ENCODE measurements around the gene DIO3. TPM values are rescaled to one million over a fixed set of nuclear protein-coding genes. Genes with fewer than 3 reads are reported as not detected.

DIO3 gene
- polyA plus RNA-seq, 2 donors: 0.20 to 0.64 TPM

GRCh38 chr14:101557321-101557695, 4.0 kb upstream of the DIO3 start:
- Histone ChIP-seq H3K9me3 (ENCODE audit: control insufficient read depth in 2 of 2, insufficient read depth in 1 of 2, low read depth in 1 of 2, low read length in 1 of 2) (peaks cover 11 to 13% of the 10 kb centered on the region in 2 donors), H3K27me3 (ENCODE audit: control insufficient read depth in 1 of 2, insufficient read depth in 2 of 2, low read length in 2 of 2) (peaks cover 6 to 14% of the 10 kb centered on the region in 2 donors), H3K4me3 (ENCODE audit: low read depth in 1 of 2, low read length in 2 of 2) (no peak overlapping the region), H3K4me1 (ENCODE audit: control insufficient read depth in 2 of 2, insufficient read depth in 2 of 2, low read length in 1 of 2) (peaks cover 0 to 17% of the 10 kb centered on the region in 2 donors), H3K36me3 (ENCODE audit: control insufficient read depth in 2 of 2, insufficient read depth in 2 of 2, low read length in 1 of 2) (no peaks in the 10 kb centered on the region), H3K27ac (ENCODE audit: low read depth in 2 of 2, low read length in 1 of 2) (no peak overlapping the region)
- WGBS, 2 donors: 70 to 82% methylated on average over 7 of the region's 7 CpGs

- WGBS, 2 donors: 80 to 81% methylated on average over 10 to 11 of the region's 11 CpGs
- peaks cover 0 to 17% of the 10 kb centered on the region in 2 donors for H3K4me1 ChIP-seq (ENCODE audit: control insufficient read depth in 2 of 2, insufficient read depth in 2 of 2, low read length in 1 of 2)
- no peak overlapping the region for H3K27ac ChIP-seq (ENCODE audit: low read depth in 2 of 2, low read length in 1 of 2)
- H3K36me3 ChIP-seq (ENCODE audit: control insufficient read depth in 2 of 2, insufficient read depth in 2 of 2, low read length in 1 of 2): no peaks in the 10 kb centered on the region
- peaks cover 13 to 19% of the 10 kb centered on the region in 2 donors for H3K9me3 ChIP-seq (ENCODE audit: control insufficient read depth in 2 of 2, insufficient read depth in 1 of 2, low read depth in 1 of 2, low read length in 1 of 2)
- H3K27me3 ChIP-seq (ENCODE audit: control insufficient read depth in 1 of 2, insufficient read depth in 2 of 2, low read length in 2 of 2): peaks cover 12 to 14% of the 10 kb centered on the region in 2 donors
- no peak overlapping the region for H3K4me3 ChIP-seq (ENCODE audit: low read depth in 1 of 2, low read length in 2 of 2)
These were observed 3.2 kb upstream of the DIO3 start for GRCh38 chr14:101557811-101558738.

GRCh38 chr14:101558739-101559240, 2.5 kb upstream of the DIO3 start:
- peaks cover 18% of the 10 kb centered on the region in 2 donors for H3K27me3 ChIP-seq (ENCODE audit: control insufficient read depth in 1 of 2, insufficient read depth in 2 of 2, low read length in 2 of 2)
- 91 to 100% methylated on average over 1 of the region's 1 CpG for WGBS, 2 donors
- H3K27ac ChIP-seq (ENCODE audit: low read depth in 2 of 2, low read length in 1 of 2): peak overlapping the region in 1 of 2 donors; percentile 70

GRCh38 chr14:101559250-101559623, 2.1 kb upstream of the DIO3 start:
- Histone ChIP-seq H3K9me3 (ENCODE audit: control insufficient read depth in 2 of 2, insufficient read depth in 1 of 2, low read depth in 1 of 2, low read length in 1 of 2) (peaks cover 13 to 17% of the 10 kb centered on the region in 2 donors), H3K36me3 (ENCODE audit: control insufficient read depth in 2 of 2, insufficient read depth in 2 of 2, low read length in 1 of 2) (no peaks in the 10 kb centered on the region), H3K27ac (ENCODE audit: low read depth in 2 of 2, low read length in 1 of 2) (peak overlapping the region in 1 of 2 donors; percentile 70), H3K27me3 (ENCODE audit: control insufficient read depth in 1 of 2, insufficient read depth in 2 of 2, low read length in 2 of 2) (peaks cover 18 to 22% of the 10 kb centered on the region in 2 donors), H3K4me1 (ENCODE audit: control insufficient read depth in 2 of 2, insufficient read depth in 2 of 2, low read length in 1 of 2) (peaks cover 0 to 17% of the 10 kb centered on the region in 2 donors), H3K4me3 (ENCODE audit: low read depth in 1 of 2, low read length in 2 of 2) (peak overlapping the region; percentile 40 to 49)
- WGBS, 2 donors: 47 to 55% methylated on average over 9 of the region's 9 CpGs

More at GRCh38 chr14:101558739-101559240, 2.5 kb upstream of the DIO3 start:
- Histone ChIP-seq H3K4me3 (ENCODE audit: low read depth in 1 of 2, low read length in 2 of 2) (peak overlapping the region in 1 of 2 donors; percentile 49), H3K9me3 (ENCODE audit: control insufficient read depth in 2 of 2, insufficient read depth in 1 of 2, low read depth in 1 of 2, low read length in 1 of 2) (peaks cover 13 to 18% of the 10 kb centered on the region in 2 donors), H3K4me1 (ENCODE audit: control insufficient read depth in 2 of 2, insufficient read depth in 2 of 2, low read length in 1 of 2) (peaks cover 0 to 17% of the 10 kb centered on the region in 2 donors), H3K36me3 (ENCODE audit: control insufficient read depth in 2 of 2, insufficient read depth in 2 of 2, low read length in 1 of 2) (no peaks in the 10 kb centered on the region)

- 2 to 3% methylated on average over 101 to 113 of the region's 113 CpGs for WGBS, 2 donors
- Histone ChIP-seq H3K36me3 (ENCODE audit: control insufficient read depth in 2 of 2, insufficient read depth in 2 of 2, low read length in 1 of 2) (no peaks in the 10 kb centered on the region), H3K4me3 (ENCODE audit: low read depth in 1 of 2, low read length in 2 of 2) (peak overlapping the region; percentile 40 to 49), H3K27ac (ENCODE audit: low read depth in 2 of 2, low read length in 1 of 2) (peak overlapping the region; percentile 58 to 70), H3K27me3 (ENCODE audit: control insufficient read depth in 1 of 2, insufficient read depth in 2 of 2, low read length in 2 of 2) (peaks cover 22 to 23% of the 10 kb centered on the region in 2 donors), H3K4me1 (ENCODE audit: control insufficient read depth in 2 of 2, insufficient read depth in 2 of 2, low read length in 1 of 2) (peaks cover 0 to 17% of the 10 kb centered on the region in 2 donors), H3K9me3 (ENCODE audit: control insufficient read depth in 2 of 2, insufficient read depth in 1 of 2, low read depth in 1 of 2, low read length in 1 of 2) (peaks cover 13 to 17% of the 10 kb centered on the region in 2 donors)
These were observed 1.4 kb upstream of the DIO3 start for GRCh38 chr14:101559624-101560533.

- peaks cover 24 to 27% of the 10 kb centered on the region in 2 donors for H3K27me3 ChIP-seq (ENCODE audit: control insufficient read depth in 1 of 2, insufficient read depth in 2 of 2, low read length in 2 of 2)
- 5% methylated on average over 56 to 106 of the region's 106 CpGs for WGBS, 2 donors
- peak overlapping the region in 1 of 2 donors; percentile 26 for H3K27ac ChIP-seq (ENCODE audit: low read depth in 2 of 2, low read length in 1 of 2)
- peak overlapping the region in 1 of 2 donors; percentile 40 for H3K4me3 ChIP-seq (ENCODE audit: low read depth in 1 of 2, low read length in 2 of 2)
- peaks cover 0 to 17% of the 10 kb centered on the region in 2 donors for H3K4me1 ChIP-seq (ENCODE audit: control insufficient read depth in 2 of 2, insufficient read depth in 2 of 2, low read length in 1 of 2)
- no peaks in the 10 kb centered on the region for H3K36me3 ChIP-seq (ENCODE audit: control insufficient read depth in 2 of 2, insufficient read depth in 2 of 2, low read length in 1 of 2)
- H3K9me3 ChIP-seq (ENCODE audit: control insufficient read depth in 2 of 2, insufficient read depth in 1 of 2, low read depth in 1 of 2, low read length in 1 of 2): peaks cover 13 to 17% of the 10 kb centered on the region in 2 donors
These were observed 671 bp upstream of the DIO3 start for GRCh38 chr14:101560534-101561113.

GRCh38 chr14:101561897-101562490, 699 bp downstream of the DIO3 start:
- Histone ChIP-seq H3K9me3 (ENCODE audit: control insufficient read depth in 2 of 2, insufficient read depth in 1 of 2, low read depth in 1 of 2, low read length in 1 of 2) (peaks cover 13 to 17% of the 10 kb centered on the region in 2 donors), H3K36me3 (ENCODE audit: control insufficient read depth in 2 of 2, insufficient read depth in 2 of 2, low read length in 1 of 2) (no peaks in the 10 kb centered on the region), H3K27ac (ENCODE audit: low read depth in 2 of 2, low read length in 1 of 2) (no peak overlapping the region), H3K4me3 (ENCODE audit: low read depth in 1 of 2, low read length in 2 of 2) (no peak overlapping the region), H3K4me1 (ENCODE audit: control insufficient read depth in 2 of 2, insufficient read depth in 2 of 2, low read length in 1 of 2) (peaks cover 0 to 9% of the 10 kb centered on the region in 2 donors), H3K27me3 (ENCODE audit: control insufficient read depth in 1 of 2, insufficient read depth in 2 of 2, low read length in 2 of 2) (peaks cover 27% of the 10 kb centered on the region in 2 donors)
- 71 to 73% methylated on average over 51 of the region's 51 CpGs for WGBS, 2 donors

- Histone ChIP-seq H3K36me3 (ENCODE audit: control insufficient read depth in 2 of 2, insufficient read depth in 2 of 2, low read length in 1 of 2) (no peaks in the 10 kb centered on the region), H3K9me3 (ENCODE audit: control insufficient read depth in 2 of 2, insufficient read depth in 1 of 2, low read depth in 1 of 2, low read length in 1 of 2) (peaks cover 13 to 17% of the 10 kb centered on the region in 2 donors), H3K4me1 (ENCODE audit: control insufficient read depth in 2 of 2, insufficient read depth in 2 of 2, low read length in 1 of 2) (peaks cover 0 to 3% of the 10 kb centered on the region in 2 donors), H3K27me3 (ENCODE audit: control insufficient read depth in 1 of 2, insufficient read depth in 2 of 2, low read length in 2 of 2) (peaks cover 26 to 27% of the 10 kb centered on the region in 2 donors), H3K27ac (ENCODE audit: low read depth in 2 of 2, low read length in 1 of 2) (no peak overlapping the region), H3K4me3 (ENCODE audit: low read depth in 1 of 2, low read length in 2 of 2) (no peak overlapping the region)
- 8 to 12% methylated on average over 23 of the region's 23 CpGs for WGBS, 2 donors
These were observed 1.5 kb downstream of the DIO3 start for GRCh38 chr14:101562659-101563351.
